Measurements from ENCODE around the gene TOPBP1.
"Not testable (repeated sequence)": the region's sequence is repeated elsewhere in the genome, so short reads cannot be mapped to it uniquely, and the experiment has no call there.

TOPBP1 gene

DNA sequence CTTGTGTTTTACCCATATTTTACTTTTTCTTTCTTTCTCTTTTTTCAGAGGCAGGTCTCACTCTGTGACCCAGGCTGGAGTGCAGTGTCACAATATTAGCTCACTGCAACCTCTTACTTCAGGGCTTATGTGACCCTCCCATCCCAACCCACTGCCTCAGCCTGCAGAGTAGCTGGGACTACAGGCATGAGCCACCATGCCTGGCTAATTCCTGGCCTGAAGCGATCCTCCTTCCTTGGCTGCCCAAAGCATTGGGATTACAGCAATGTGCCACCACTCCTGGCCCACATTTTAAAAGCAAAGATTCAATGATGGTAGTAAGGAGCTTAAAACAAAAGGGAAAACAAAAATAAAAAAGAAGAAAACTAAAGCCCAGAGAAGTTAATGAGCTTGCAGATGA lies 99.4 kb downstream of the TOPBP1 start:
- no peak overlapping the region for H3K4me3 ChIP-seq (ENCODE audit: low read length)
- DNase-seq (ENCODE audit: low read depth) = no peak
- TF ChIP-seq CTCF (conservative IDR thresholded peaks at IDR 0.05; ENCODE audit: low read depth, low read length) = no peak

- no peak overlapping the region for H3K4me3 ChIP-seq (ENCODE audit: low read length)
- TF ChIP-seq CTCF (conservative IDR thresholded peaks at IDR 0.05; ENCODE audit: low read depth, low read length) = no peak
Measured at GRCh38 chr3:133561679-133562078, 100.1 kb downstream of the TOPBP1 start.

GRCh38 chr3:133551589-133551988 lies 110.2 kb downstream of the TOPBP1 start:
- DNase-seq (ENCODE audit: low read depth); H3K4me3 ChIP-seq (ENCODE audit: low read length): not testable (repeated sequence)

More at GRCh38 chr3:133561679-133562078, 100.1 kb downstream of the TOPBP1 start:
- DNase-seq (ENCODE audit: low read depth) = no peak
